Measurements from ENCODE around the gene ADIRF.
A peak's percentile ranks its signal among the peaks of the same experiment; 100 is the strongest.
"Not testable (repeated sequence)": the region's sequence is repeated elsewhere in the genome, so short reads cannot be mapped to it uniquely, and the experiment has no call there.

ADIRF gene

GRCh38 chr10:86946213-86947155 is 21.8 kb upstream of the ADIRF start:
- DNase-seq: peak; percentile 75

- DNase-seq: not testable (repeated sequence)
These were observed 20.5 kb upstream of the ADIRF start for GRCh38 chr10:86947806-86948205.

- no peak for DNase-seq
These were observed 17.9 kb upstream of the ADIRF start for GRCh38 chr10:86950349-86950748.

- no peak for DNase-seq
These were observed 17.0 kb upstream of the ADIRF start for GRCh38 chr10:86951184-86951761.

- DNase-seq: no peak
These were observed 16.2 kb upstream of the ADIRF start for GRCh38 chr10:86952106-86952505.

- DNase-seq: not testable (repeated sequence)
These were observed 15.6 kb upstream of the ADIRF start for GRCh38 chr10:86952697-86953096.

GRCh38 chr10:86953747-86954680 is 14.3 kb upstream of the ADIRF start:
- no peak for DNase-seq

- DNase-seq: no peak
These were observed 13.4 kb upstream of the ADIRF start for GRCh38 chr10:86954681-86955500.

- no peak for DNase-seq
These were observed 12.6 kb upstream of the ADIRF start for GRCh38 chr10:86955501-86956194.

- no peak for DNase-seq
These were observed 12.0 kb upstream of the ADIRF start for GRCh38 chr10:86956195-86956847.

- DNase-seq: no peak
These were observed 11.3 kb upstream of the ADIRF start for GRCh38 chr10:86956848-86957448.

- no peak for DNase-seq
These were observed 10.7 kb upstream of the ADIRF start, which contains the start of gene MMRN2 for GRCh38 chr10:86957471-86958115. MMRN2 (minus strand) TSS chr10:86957615; CDS start chr10:86957541, 74 bp downstream.

- DNase-seq: peak; percentile 68
These were observed 10.0 kb upstream of the ADIRF start, which contains the start of gene SNCG for GRCh38 chr10:86958116-86958900. SNCG (plus strand) TSS chr10:86958599; CDS start chr10:86958698, 99 bp downstream.

GRCh38 chr10:86958901-86959736 is 9.2 kb upstream of the ADIRF start:
- peak; percentile 21 for DNase-seq

GRCh38 chr10:86959737-86960002 is 8.6 kb upstream of the ADIRF start:
- no peak for DNase-seq

GRCh38 chr10:86960003-86960862 is 8.0 kb upstream of the ADIRF start:
- DNase-seq: peak; percentile 55

GRCh38 chr10:86960863-86961434 is 7.3 kb upstream of the ADIRF start:
- DNase-seq: no peak
